Tibial nerve (tissue), 4 donors: ENCODE measurements around the gene DHDH.

Source experiments
- EP300 ChIP-seq, 2 donors: sonication (generic); formaldehyde crosslinking; IDR thresholded peaks; one replicate each; pipeline ENCODE4 v1.6.1; 2017; ENCODE audit warnings: antibody characterized with exemption in 2 of 2, mild to moderate bottlenecking in 1 of 2
- TF ChIP-seq, protein P1 (sequence below), 5 experiments: fragments of 200-600 bp in 3 of 5; fragments of 450-650 bp in 2 of 5; sonication (generic) in 3 of 5; IDR thresholded peaks; one replicate each; pipeline ENCODE4 v1.5.1; 2016 to 2019; ENCODE audit warnings: antibody characterized with exemption in 5 of 5, mild to moderate bottlenecking in 3 of 5, moderate library complexity in 2 of 5

DNA sequence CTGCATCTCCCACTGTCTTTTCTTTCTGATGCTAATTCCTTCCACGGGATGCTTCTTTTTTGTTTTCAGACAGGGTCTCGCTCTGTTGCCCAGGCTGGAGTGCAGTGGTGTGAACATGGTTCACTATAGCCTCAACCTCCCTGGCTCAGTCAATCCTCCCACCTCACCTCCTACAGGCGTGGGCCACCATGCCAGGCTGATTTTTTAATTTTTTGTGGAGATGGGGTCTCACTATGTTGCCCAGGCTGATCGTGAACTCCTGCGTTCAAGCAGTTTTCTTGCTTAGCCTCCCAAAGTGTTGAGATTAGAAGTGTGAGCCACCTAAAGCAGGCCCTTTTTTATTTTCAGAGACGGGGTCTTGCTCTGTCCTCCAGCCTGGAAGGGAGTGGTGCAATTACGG lies 54.8 kb downstream of the DHDH start:
- TF ChIP-seq, protein P1, sequence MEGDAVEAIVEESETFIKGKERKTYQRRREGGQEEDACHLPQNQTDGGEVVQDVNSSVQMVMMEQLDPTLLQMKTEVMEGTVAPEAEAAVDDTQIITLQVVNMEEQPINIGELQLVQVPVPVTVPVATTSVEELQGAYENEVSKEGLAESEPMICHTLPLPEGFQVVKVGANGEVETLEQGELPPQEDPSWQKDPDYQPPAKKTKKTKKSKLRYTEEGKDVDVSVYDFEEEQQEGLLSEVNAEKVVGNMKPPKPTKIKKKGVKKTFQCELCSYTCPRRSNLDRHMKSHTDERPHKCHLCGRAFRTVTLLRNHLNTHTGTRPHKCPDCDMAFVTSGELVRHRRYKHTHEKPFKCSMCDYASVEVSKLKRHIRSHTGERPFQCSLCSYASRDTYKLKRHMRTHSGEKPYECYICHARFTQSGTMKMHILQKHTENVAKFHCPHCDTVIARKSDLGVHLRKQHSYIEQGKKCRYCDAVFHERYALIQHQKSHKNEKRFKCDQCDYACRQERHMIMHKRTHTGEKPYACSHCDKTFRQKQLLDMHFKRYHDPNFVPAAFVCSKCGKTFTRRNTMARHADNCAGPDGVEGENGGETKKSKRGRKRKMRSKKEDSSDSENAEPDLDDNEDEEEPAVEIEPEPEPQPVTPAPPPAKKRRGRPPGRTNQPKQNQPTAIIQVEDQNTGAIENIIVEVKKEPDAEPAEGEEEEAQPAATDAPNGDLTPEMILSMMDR (IDR thresholded peaks at IDR 0.05) = no peak
- no peak for TF ChIP-seq EP300 (IDR thresholded peaks at IDR 0.05)
